ENCODE data around the gene SYDE1.

GRCh38 chr19:15136234-15136954, 29.2 kb downstream of the SYDE1 start:
- TF ChIP-seq CTCF (IDR thresholded peaks at IDR 0.05) (no peak), EP300 (IDR thresholded peaks at IDR 0.05) (no peak), POLR2A (IDR thresholded peaks at IDR 0.05) (no peak)
